ENCODE results near the gene SMARCAL1.

SMARCAL1 gene

GRCh38 chr2:216464104-216464720 lies 51.9 kb downstream of the SMARCAL1 start:
- DNase-seq (ENCODE audit: low spot score) = no peak
- peaks cover 2% of the 10 kb centered on the region for H3K4me1 Mint-ChIP-seq (ENCODE audit: low read depth)
- peaks cover 16% of the 10 kb centered on the region for H3K36me3 Mint-ChIP-seq (ENCODE audit: low read depth)
- H3K4me3 Mint-ChIP-seq = no peak overlapping the region
- no peaks in the 10 kb centered on the region for H3K9me3 Mint-ChIP-seq
- no peaks in the 10 kb centered on the region for H3K27me3 Mint-ChIP-seq (ENCODE audit: low read depth)
- H3K27ac Mint-ChIP-seq = no peak overlapping the region

GRCh38 chr2:216465579-216466195 lies 53.4 kb downstream of the SMARCAL1 start:
- Mint-ChIP-seq H3K27ac (no peak overlapping the region), H3K4me1 (ENCODE audit: low read depth) (no peaks in the 10 kb centered on the region), H3K27me3 (ENCODE audit: low read depth) (no peaks in the 10 kb centered on the region), H3K9me3 (no peaks in the 10 kb centered on the region), H3K36me3 (ENCODE audit: low read depth) (peaks cover 21% of the 10 kb centered on the region), H3K4me3 (no peak overlapping the region)
- DNase-seq (ENCODE audit: low spot score) = no peak

GRCh38 chr2:216467845-216468244 lies 55.6 kb downstream of the SMARCAL1 start:
- Mint-ChIP-seq H3K27me3 (ENCODE audit: low read depth) (no peaks in the 10 kb centered on the region), H3K9me3 (no peaks in the 10 kb centered on the region), H3K36me3 (ENCODE audit: low read depth) (peaks cover 21% of the 10 kb centered on the region), H3K4me1 (ENCODE audit: low read depth) (no peaks in the 10 kb centered on the region), H3K4me3 (no peak overlapping the region), H3K27ac (no peak overlapping the region)
- DNase-seq (ENCODE audit: low spot score) = no peak

GRCh38 chr2:216469661-216470060 lies 57.4 kb downstream of the SMARCAL1 start:
- Mint-ChIP-seq H3K4me1 (ENCODE audit: low read depth) (peaks cover 2% of the 10 kb centered on the region), H3K27me3 (ENCODE audit: low read depth) (no peaks in the 10 kb centered on the region), H3K36me3 (ENCODE audit: low read depth) (peaks cover 21% of the 10 kb centered on the region), H3K9me3 (no peaks in the 10 kb centered on the region), H3K4me3 (no peak overlapping the region), H3K27ac (no peak overlapping the region)
- no peak for DNase-seq (ENCODE audit: low spot score)

- Mint-ChIP-seq H3K9me3 (no peaks in the 10 kb centered on the region), H3K4me3 (no peak overlapping the region), H3K27ac (no peak overlapping the region), H3K4me1 (ENCODE audit: low read depth) (peaks cover 15% of the 10 kb centered on the region), H3K27me3 (ENCODE audit: low read depth) (no peaks in the 10 kb centered on the region), H3K36me3 (ENCODE audit: low read depth) (peaks cover 24% of the 10 kb centered on the region)
- DNase-seq (ENCODE audit: low spot score) = no peak
Measured at GRCh38 chr2:216473187-216473586, 60.9 kb downstream of the SMARCAL1 start.

GRCh38 chr2:216474925-216475670 lies 62.8 kb downstream of the SMARCAL1 start:
- Mint-ChIP-seq H3K27ac (peak overlapping the region; percentile 15), H3K4me1 (ENCODE audit: low read depth) (peaks cover 15% of the 10 kb centered on the region), H3K27me3 (ENCODE audit: low read depth) (no peaks in the 10 kb centered on the region), H3K4me3 (peak overlapping the region; percentile 66), H3K36me3 (ENCODE audit: low read depth) (peaks cover 29% of the 10 kb centered on the region), H3K9me3 (no peaks in the 10 kb centered on the region)
- DNase-seq (ENCODE audit: low spot score) = peak; percentile 35

- H3K4me1 Mint-ChIP-seq (ENCODE audit: low read depth) = peaks cover 15% of the 10 kb centered on the region
- H3K9me3 Mint-ChIP-seq = no peaks in the 10 kb centered on the region
- H3K27me3 Mint-ChIP-seq (ENCODE audit: low read depth) = no peaks in the 10 kb centered on the region
- no peak overlapping the region for H3K27ac Mint-ChIP-seq
- H3K36me3 Mint-ChIP-seq (ENCODE audit: low read depth) = peaks cover 32% of the 10 kb centered on the region
- no peak for DNase-seq (ENCODE audit: low spot score)
- peak overlapping the region; percentile 66 for H3K4me3 Mint-ChIP-seq
Measured at GRCh38 chr2:216475767-216476166, 63.5 kb downstream of the SMARCAL1 start.

GRCh38 chr2:216477283-216478035 lies 65.2 kb downstream of the SMARCAL1 start:
- H3K27ac Mint-ChIP-seq = no peak overlapping the region
- H3K27me3 Mint-ChIP-seq (ENCODE audit: low read depth) = no peaks in the 10 kb centered on the region
- peaks cover 36% of the 10 kb centered on the region for H3K36me3 Mint-ChIP-seq (ENCODE audit: low read depth)
- peaks cover 15% of the 10 kb centered on the region for H3K4me1 Mint-ChIP-seq (ENCODE audit: low read depth)
- H3K4me3 Mint-ChIP-seq = no peak overlapping the region
- no peaks in the 10 kb centered on the region for H3K9me3 Mint-ChIP-seq
- no peak for DNase-seq (ENCODE audit: low spot score)

- peaks cover 15% of the 10 kb centered on the region for H3K4me1 Mint-ChIP-seq (ENCODE audit: low read depth)
- DNase-seq (ENCODE audit: low spot score) = no peak
- H3K4me3 Mint-ChIP-seq = no peak overlapping the region
- peaks cover 42% of the 10 kb centered on the region for H3K36me3 Mint-ChIP-seq (ENCODE audit: low read depth)
- no peak overlapping the region for H3K27ac Mint-ChIP-seq
- H3K9me3 Mint-ChIP-seq = no peaks in the 10 kb centered on the region
- no peaks in the 10 kb centered on the region for H3K27me3 Mint-ChIP-seq (ENCODE audit: low read depth)
Measured at GRCh38 chr2:216478151-216478550, 65.9 kb downstream of the SMARCAL1 start.

GRCh38 chr2:216478791-216479190 lies 66.5 kb downstream of the SMARCAL1 start:
- Mint-ChIP-seq H3K36me3 (ENCODE audit: low read depth) (peaks cover 42% of the 10 kb centered on the region), H3K4me1 (ENCODE audit: low read depth) (peaks cover 15% of the 10 kb centered on the region), H3K27ac (no peak overlapping the region), H3K4me3 (no peak overlapping the region), H3K9me3 (no peaks in the 10 kb centered on the region), H3K27me3 (ENCODE audit: low read depth) (no peaks in the 10 kb centered on the region)
- no peak for DNase-seq (ENCODE audit: low spot score)

GRCh38 chr2:216480221-216480620 lies 67.9 kb downstream of the SMARCAL1 start:
- no peak for DNase-seq (ENCODE audit: low spot score)
- Mint-ChIP-seq H3K36me3 (ENCODE audit: low read depth) (peaks cover 42% of the 10 kb centered on the region), H3K4me1 (ENCODE audit: low read depth) (peaks cover 9% of the 10 kb centered on the region), H3K27ac (no peak overlapping the region), H3K27me3 (ENCODE audit: low read depth) (no peaks in the 10 kb centered on the region), H3K9me3 (no peaks in the 10 kb centered on the region), H3K4me3 (no peak overlapping the region)

GRCh38 chr2:216482640-216483039 lies 70.4 kb downstream of the SMARCAL1 start:
- peaks cover 32% of the 10 kb centered on the region for H3K36me3 Mint-ChIP-seq (ENCODE audit: low read depth)
- no peaks in the 10 kb centered on the region for H3K27me3 Mint-ChIP-seq (ENCODE audit: low read depth)
- no peak for DNase-seq (ENCODE audit: low spot score)
- no peaks in the 10 kb centered on the region for H3K9me3 Mint-ChIP-seq
- no peak overlapping the region for H3K27ac Mint-ChIP-seq
- no peaks in the 10 kb centered on the region for H3K4me1 Mint-ChIP-seq (ENCODE audit: low read depth)
- no peak overlapping the region for H3K4me3 Mint-ChIP-seq

- Mint-ChIP-seq H3K27me3 (ENCODE audit: low read depth) (no peaks in the 10 kb centered on the region), H3K36me3 (ENCODE audit: low read depth) (peaks cover 17% of the 10 kb centered on the region), H3K4me3 (no peak overlapping the region), H3K4me1 (ENCODE audit: low read depth) (peaks cover 7% of the 10 kb centered on the region), H3K9me3 (no peaks in the 10 kb centered on the region), H3K27ac (no peak overlapping the region)
- DNase-seq (ENCODE audit: low spot score) = no peak
Measured at GRCh38 chr2:216485237-216485636, 73.0 kb downstream of the SMARCAL1 start.

- no peaks in the 10 kb centered on the region for H3K9me3 Mint-ChIP-seq
- peaks cover 12% of the 10 kb centered on the region for H3K36me3 Mint-ChIP-seq (ENCODE audit: low read depth)
- no peak for DNase-seq (ENCODE audit: low spot score)
- peaks cover 8% of the 10 kb centered on the region for H3K4me1 Mint-ChIP-seq (ENCODE audit: low read depth)
- no peak overlapping the region for H3K4me3 Mint-ChIP-seq
- no peak overlapping the region for H3K27ac Mint-ChIP-seq
- no peaks in the 10 kb centered on the region for H3K27me3 Mint-ChIP-seq (ENCODE audit: low read depth)
Measured at GRCh38 chr2:216485745-216486144, 73.5 kb downstream of the SMARCAL1 start.

All from T-helper 2 cell treated with Interferon-gamma antibody and Interleukin-4, amounts not matched to agents 5 μg/mL and 100 μg/mL, for 36 hours (primary cell).